GM12874 (cell line): ENCODE results near the gene KBTBD12.

ENCODE experiments used
- TF ChIP-seq, protein P1 (sequence below): IDR thresholded peaks from 2 replicates; pipeline ENCODE4 v1.5.1; 2011; ENCODE audit warnings: low read depth, mild to moderate bottlenecking, control low read depth, low read length, moderate library complexity; ENCODE audit not compliant: insufficient read depth

KBTBD12 gene

DNA sequence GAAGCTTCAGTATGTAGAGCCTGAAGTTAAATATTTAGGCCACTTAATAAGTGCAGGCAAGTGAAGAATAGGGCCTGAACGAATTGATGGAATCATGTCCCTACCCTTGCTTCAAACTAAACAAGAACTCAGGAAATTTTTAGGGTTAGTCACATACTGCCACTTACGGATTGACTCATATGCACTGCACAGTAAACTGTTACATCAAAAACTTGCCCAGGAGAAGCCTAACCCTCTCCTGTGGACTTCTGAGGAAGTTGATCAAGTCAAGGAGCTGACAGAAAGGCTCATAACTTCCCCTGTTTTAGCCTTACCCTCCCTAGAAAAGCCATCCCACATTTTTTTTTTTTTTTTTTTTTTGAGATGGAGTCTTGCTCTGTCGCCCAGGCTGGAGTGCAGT is 20.6 kb upstream of the KBTBD12 start:
- TF ChIP-seq, protein P1, sequence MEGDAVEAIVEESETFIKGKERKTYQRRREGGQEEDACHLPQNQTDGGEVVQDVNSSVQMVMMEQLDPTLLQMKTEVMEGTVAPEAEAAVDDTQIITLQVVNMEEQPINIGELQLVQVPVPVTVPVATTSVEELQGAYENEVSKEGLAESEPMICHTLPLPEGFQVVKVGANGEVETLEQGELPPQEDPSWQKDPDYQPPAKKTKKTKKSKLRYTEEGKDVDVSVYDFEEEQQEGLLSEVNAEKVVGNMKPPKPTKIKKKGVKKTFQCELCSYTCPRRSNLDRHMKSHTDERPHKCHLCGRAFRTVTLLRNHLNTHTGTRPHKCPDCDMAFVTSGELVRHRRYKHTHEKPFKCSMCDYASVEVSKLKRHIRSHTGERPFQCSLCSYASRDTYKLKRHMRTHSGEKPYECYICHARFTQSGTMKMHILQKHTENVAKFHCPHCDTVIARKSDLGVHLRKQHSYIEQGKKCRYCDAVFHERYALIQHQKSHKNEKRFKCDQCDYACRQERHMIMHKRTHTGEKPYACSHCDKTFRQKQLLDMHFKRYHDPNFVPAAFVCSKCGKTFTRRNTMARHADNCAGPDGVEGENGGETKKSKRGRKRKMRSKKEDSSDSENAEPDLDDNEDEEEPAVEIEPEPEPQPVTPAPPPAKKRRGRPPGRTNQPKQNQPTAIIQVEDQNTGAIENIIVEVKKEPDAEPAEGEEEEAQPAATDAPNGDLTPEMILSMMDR: no peak

DNA sequence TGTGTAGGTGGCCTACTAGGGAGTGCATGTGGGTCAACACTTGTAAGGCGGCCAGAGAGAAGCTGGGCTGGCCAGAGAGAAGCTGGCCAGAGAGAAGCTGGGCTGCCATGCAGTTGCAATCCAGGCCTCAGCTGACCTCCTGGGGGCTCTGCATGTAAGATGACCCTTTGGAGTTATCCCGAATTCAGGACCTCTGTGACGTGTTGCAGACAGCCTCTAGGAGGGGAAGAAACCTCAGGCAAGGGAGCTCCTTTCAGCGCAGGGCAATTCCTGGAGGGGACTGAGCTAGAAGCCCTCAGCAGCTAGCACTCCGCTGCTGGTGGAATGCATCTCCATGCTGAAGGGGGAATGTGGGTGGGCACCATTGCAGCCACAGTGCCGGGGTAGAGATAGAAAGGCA is 15.8 kb upstream of the KBTBD12 start:
- TF ChIP-seq, protein P1: no peak

DNA sequence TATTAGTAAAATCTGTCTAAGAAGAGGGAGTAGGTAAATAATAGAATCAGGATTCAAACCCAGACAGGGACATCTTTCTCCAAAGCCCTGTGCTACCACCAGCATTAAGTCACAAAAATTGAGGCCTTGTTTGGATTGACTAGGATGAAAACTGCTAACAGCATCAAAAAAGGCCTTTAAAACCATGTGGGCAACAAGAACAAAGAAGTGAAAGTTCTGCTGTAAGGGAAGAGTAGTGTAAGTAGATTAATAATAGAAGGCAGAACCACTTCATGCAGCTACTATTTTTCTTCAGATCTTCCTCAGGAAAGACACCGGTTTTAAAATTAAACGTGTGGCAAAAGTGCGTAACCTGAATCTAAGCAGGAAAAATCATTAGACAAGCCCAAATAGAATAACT is 15.3 kb upstream of the KBTBD12 start:
- TF ChIP-seq, protein P1: no peak

DNA sequence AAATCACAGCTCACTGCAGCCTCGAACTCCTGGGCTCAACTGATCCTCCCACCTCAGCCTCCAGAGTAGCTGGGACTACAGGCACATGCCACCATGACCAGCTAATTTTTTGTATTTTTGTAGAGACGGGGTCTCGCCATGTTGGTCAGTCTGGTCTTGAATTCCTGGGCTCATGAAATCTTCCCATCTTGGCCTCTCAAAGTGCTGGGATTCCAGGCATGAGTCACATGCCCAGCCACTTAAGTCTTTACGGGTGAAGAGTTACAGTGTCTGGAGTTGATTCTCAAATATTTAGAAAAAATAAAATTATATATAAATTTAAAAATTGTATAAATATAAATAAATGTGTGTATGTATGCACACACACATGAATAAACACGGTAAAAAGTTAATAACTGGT is 14.5 kb upstream of the KBTBD12 start:
- TF ChIP-seq, protein P1: no peak

DNA sequence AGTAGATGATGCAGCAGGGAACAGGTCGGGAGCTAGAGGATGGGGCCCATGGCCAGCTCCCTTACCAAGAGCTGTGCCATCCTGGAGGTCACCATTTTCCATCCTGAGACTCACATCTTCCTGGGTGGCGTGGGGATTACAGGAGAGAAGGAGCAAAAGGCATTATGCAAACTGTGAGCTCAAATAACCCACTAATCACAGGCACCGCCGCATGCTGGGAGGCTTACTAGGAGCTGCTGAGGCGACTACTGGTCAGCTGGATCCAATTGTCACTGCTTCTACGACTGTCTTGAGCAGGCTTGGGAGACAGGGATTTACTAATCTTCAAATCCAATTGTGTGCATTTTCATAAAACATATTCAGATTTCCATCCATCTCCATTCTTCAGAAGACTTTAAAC is 12.5 kb upstream of the KBTBD12 start:
- TF ChIP-seq, protein P1: no peak

DNA sequence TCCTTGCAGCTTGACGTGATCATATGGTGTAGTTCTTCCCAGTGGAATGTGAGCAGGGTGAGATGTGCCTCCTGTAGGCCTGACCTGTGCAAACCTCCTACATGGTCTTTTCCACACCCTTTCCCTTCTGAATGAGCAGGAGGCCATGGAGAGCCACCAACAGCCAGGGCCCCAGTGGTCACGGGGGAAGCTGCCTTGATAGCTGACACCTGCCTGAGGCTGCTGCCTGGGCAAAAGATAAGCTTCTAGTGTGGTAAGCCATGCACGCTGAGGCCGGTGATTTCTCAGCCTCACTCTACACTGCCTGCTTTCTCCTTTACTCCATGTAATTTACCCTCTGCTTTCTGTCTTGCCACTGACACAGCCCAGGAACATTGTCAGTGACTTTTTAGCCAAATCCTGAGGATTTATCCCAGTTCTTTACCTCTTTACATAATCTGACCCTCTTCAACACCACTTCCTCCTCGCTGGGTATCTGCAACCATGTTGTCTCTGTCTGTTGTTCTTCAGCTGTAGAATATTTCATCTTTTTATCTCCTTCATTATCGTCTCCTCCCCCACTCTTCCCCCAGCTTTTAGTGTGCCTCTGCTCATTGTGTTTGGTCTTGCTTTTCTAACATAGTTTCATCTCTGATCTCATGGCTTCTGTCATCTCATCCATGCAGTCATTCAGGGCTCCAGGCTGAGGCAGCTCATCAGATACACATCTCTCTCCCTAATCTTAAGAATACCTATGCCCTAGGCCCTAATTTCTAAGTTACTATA is 11.2 kb upstream of the KBTBD12 start:
- TF ChIP-seq, protein P1: no peak

DNA sequence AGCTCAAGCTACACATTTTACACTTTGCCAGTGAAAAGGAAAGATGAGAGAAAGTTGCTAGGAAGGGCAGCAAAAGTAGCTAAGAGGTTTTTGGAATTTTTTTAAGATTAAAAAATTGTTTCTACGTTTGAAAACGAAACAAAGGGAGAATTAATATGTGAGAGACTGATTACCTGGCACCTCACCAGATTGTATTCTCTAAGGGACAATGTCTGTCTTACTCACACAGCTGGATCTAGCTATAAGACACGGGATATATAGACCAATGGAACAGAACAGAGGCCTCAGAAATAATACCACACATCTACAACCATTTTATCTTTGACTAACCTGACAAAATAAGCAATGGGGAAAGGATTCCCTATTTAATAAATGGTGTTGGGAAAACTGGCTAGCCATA is 9.5 kb upstream of the KBTBD12 start:
- TF ChIP-seq, protein P1: no peak
